C4-2B (cell line): ENCODE results near the gene BTBD6.

Experiments
- H3K27ac ChIP-seq: fragments of 450-650 bp; 2 replicates; pipeline ENCODE4 v1.5.1; 2017
- CTCF ChIP-seq: fragments of 450-650 bp; conservative IDR thresholded peaks from 2 replicates; pipeline ENCODE4 v1.5.1; 2017; ENCODE audit warnings: mild to moderate bottlenecking
- ZFX ChIP-seq: fragments of 450-650 bp; IDR thresholded peaks from 2 replicates; pipeline ENCODE4 v1.6.1; 2017

The BTBD6 gene

GRCh38 chr14:105211758-105212089 lies 36.6 kb upstream of the BTBD6 start:
- TF ChIP-seq ZFX (no peak), CTCF (no peak)
- H3K27ac ChIP-seq: no peak overlapping the region

GRCh38 chr14:105212541-105213300 lies 35.6 kb upstream of the BTBD6 start:
- H3K27ac ChIP-seq: no peak overlapping the region
- TF ChIP-seq CTCF: no peak

GRCh38 chr14:105213361-105213760 lies 35.0 kb upstream of the BTBD6 start:
- H3K27ac ChIP-seq: no peak overlapping the region
- TF ChIP-seq ZFX (no peak), CTCF (no peak)

DNA sequence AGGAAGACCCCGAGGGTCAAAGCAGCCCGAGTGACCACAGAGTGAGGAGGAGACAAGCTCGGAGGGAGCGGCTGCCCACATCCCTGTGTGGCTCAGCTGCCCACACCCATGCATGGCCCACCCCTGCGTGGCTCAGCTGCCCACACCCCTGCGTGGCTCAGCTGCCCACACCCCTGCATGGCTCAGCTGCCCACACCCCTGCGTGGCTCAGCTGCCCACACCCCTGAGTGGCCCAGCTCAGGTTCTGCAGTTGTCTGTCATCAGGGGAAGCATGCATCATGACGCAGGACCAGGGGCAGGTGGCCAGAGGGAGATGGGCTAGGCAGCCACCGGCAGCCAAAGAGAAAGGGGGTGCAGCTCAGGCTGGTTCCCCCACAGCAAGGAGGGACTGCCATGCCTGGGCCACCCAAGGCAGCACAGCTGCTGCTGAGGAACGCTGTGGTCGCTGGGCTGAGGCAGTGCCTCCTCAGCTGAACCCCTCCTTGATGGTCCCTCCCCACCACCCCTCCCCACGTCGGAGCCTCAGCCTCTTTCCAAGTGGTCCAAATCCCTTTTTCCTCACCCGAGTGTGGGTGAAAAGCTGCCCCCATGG lies 33.9 kb upstream of the BTBD6 start:
- no peak overlapping the region for H3K27ac ChIP-seq
- no peak for TF ChIP-seq ZFX
- no peak for TF ChIP-seq CTCF

DNA sequence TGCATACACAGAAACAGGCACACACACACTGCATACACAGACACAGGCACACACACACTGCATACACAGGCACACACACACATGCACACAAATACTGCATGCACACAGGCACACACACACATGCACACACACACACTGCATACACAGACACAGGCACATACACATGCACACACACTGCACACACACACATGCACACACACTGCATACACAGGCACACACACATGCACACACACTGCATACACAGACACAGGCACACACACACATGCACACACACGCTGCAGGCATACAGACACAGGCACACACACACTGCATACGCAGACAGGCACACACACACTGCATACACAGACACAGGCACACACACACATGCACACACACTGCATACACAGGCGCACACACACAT lies 32.7 kb upstream of the BTBD6 start:
- TF ChIP-seq CTCF: no peak
- no peak for TF ChIP-seq ZFX
- no peak overlapping the region for H3K27ac ChIP-seq

DNA sequence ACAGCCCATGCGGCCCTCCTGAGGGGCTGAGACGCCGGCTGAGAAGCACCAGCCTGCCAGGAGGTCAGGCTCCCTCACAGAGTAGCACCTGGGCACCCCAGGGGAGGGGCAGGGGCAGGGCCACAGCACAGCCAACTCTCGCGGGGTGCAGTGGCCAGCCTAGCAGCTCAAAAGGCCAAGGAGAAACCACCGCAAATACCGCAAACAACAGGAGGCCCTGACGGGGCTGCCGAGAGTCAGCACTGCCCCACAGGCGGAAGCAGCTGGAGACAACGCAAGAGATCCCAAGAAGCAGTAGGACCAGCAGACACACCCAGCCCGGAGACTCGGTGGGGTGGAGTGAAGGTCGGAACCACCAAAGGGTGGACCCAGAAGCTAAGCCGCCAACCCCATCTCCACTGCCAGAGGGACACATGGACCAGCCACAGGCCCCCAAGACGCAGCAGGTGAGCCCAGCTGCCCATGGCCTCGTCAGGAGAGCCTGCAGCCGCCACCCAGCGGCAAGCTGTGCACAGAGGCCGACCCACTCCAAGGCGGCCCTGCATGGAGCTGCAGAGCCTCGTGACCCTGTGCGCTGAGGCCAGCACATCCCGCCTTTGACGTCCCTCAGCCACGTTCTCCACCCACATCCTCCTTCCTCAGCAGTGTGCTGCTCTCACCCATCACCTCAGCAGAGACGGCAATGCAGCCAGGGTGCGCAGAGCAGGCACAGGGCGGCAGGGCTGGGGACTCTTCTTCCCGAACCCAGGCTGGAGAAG lies 31.7 kb upstream of the BTBD6 start:
- no peak for TF ChIP-seq CTCF
- TF ChIP-seq ZFX: no peak
- no peak overlapping the region for H3K27ac ChIP-seq

- H3K27ac ChIP-seq: no peak overlapping the region
- TF ChIP-seq ZFX: no peak
Measured at GRCh38 chr14:105217774-105218173, 30.6 kb upstream of the BTBD6 start.
